Stomach (tissue), 9 donors: ENCODE measurements around the gene PCNX1. TPM values are rescaled to one million over a fixed set of nuclear protein-coding genes. Genes with fewer than 3 reads are reported as not detected.

Source experiments
- DNase-seq, 2 donors: peaks; one replicate each; pipeline versions ENCODE4 v3.0.0 to v3.0.0-alpha.2; 2013 to 2019
- H3K27ac ChIP-seq, 5 donors: fragments of 200-600 bp in 4 of 5; sonication (generic) in 4 of 5; one replicate each; pipeline ENCODE4 v1.5.1; 2013 to 2019; ENCODE audit warnings: mild to moderate bottlenecking in 1 of 5, moderate library complexity in 1 of 5
- H3K27me3 ChIP-seq, 3 donors: fragments of 200-600 bp; sonication (generic); one replicate each; pipeline ENCODE4 v1.5.1; 2017 to 2019; ENCODE audit warnings: mixed run types in 1 of 3
- H3K36me3 ChIP-seq, 4 donors: fragments of 200-600 bp; sonication (generic); 1 replicate in 3 of 4; 2 replicates in 1 of 4; pipeline ENCODE4 v1.5.1; 2016 to 2019
- H3K4me1 ChIP-seq, 4 donors: fragments of 200-600 bp; sonication (generic); one replicate each; pipeline ENCODE4 v1.5.1; 2016 to 2019
- H3K4me3 ChIP-seq, 4 donors: fragments of 200-600 bp; sonication (generic) in 3 of 4; one replicate each; pipeline ENCODE4 v1.5.1; 2016 to 2019; ENCODE audit warnings: mild to moderate bottlenecking in 1 of 4
- H3K9me3 ChIP-seq, 4 donors: fragments of 200-600 bp; sonication (generic); one replicate each; pipeline ENCODE4 v1.5.1; 2016 to 2019
- EP300 ChIP-seq: sonication (generic); formaldehyde crosslinking; IDR thresholded peaks from one replicate; pipeline ENCODE4 v1.6.1; 2017; ENCODE audit warnings: antibody characterized with exemption
- POLR2A ChIP-seq, 4 donors: fragments of 450-650 bp; IDR thresholded peaks; one replicate each; pipeline ENCODE4 v1.6.1; 2016; ENCODE audit warnings: antibody characterized with exemption in 4 of 4, control low read depth in 2 of 4, mild to moderate bottlenecking in 1 of 4, moderate library complexity in 1 of 4
- POLR2AphosphoS5 ChIP-seq, 3 donors: sonication (generic); formaldehyde crosslinking; IDR thresholded peaks; one replicate each; pipeline ENCODE4 v1.6.1; 2016; ENCODE audit warnings: antibody characterized with exemption in 3 of 3
- WGBS, 5 donors: extraction: QIAGEN DNeasy Blood & Tissue Kit in 3 of 5; methylation state at CpG; one replicate each; pipeline versions ENCODE4 v1.1.5 to v1.1.7; 2013 to 2018; 5-methylcytosine and 5-hydroxymethylcytosine counted together
- intact Hi-C: fragments of 100-400 bp; cut with DNase I; formaldehyde crosslinking; loops from one replicate; pipeline ENCODE4 v1.15.1; 2023; ENCODE audit warnings: low total_unique reads
- polyA plus RNA-seq, 3 donors: library from polyadenylated mRNA; stranded (reverse); fragments of 200-250 nt; gene quantifications; one replicate each; pipeline ENCODE4 v1.2.3, GENCODE V29; 2013
- total RNA-seq, 5 donors: library from RNA; depleted of rRNA; stranded (reverse); fragments of >200 nt; gene quantifications; one replicate each; pipeline versions ENCODE4 v1.1.0 to v1.2.3, GENCODE V29; 2014 to 2016
- TF ChIP-seq, protein P1 (sequence below), 7 experiments: fragments of 450-650 bp in 4 of 7; fragments of 200-600 bp in 3 of 7; sonication (generic) in 3 of 7; IDR thresholded peaks; one replicate each; pipeline ENCODE4 v1.5.1; 2016 to 2019; ENCODE audit warnings: antibody characterized with exemption in 7 of 7, control low read depth in 2 of 7, mild to moderate bottlenecking in 1 of 7
- donor health status: healthy with polysubstance abuse.
- donor health status: Bipolar disorder and iron deficiency.
- donor health status: healthy.

The PCNX1 gene
- total and polyA plus RNA-seq, 8 donors, result 2.3 to 198 (median 43.6) TPM

DNA sequence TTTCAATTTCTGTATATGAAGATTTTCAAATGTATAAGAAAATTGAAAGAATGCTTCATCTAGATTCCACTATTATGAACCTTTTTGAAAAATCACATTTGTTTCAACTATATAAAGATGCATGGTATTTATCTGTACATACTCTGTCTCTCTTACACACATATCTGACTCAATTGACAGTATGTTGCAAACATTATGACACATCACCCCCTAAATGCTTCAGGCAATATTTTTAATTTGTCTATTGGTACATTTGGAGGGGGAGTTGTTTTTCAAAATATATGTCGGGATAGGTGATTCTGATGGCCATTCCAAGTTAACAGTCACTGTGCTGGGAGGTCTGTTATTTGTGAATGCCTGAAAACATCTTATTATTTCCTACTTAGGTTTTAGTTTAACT, 14.4 kb downstream of the PCNX1 start:
- no peaks in the 10 kb centered on the region for H3K9me3 ChIP-seq
- 84 to 96% (median 93%) methylated on average over 1 of the region's 1 CpG for WGBS, 5 donors
- intact Hi-C loops, result no loop called here
- H3K27ac ChIP-seq, result no peak overlapping the region
- TF ChIP-seq, protein P1, sequence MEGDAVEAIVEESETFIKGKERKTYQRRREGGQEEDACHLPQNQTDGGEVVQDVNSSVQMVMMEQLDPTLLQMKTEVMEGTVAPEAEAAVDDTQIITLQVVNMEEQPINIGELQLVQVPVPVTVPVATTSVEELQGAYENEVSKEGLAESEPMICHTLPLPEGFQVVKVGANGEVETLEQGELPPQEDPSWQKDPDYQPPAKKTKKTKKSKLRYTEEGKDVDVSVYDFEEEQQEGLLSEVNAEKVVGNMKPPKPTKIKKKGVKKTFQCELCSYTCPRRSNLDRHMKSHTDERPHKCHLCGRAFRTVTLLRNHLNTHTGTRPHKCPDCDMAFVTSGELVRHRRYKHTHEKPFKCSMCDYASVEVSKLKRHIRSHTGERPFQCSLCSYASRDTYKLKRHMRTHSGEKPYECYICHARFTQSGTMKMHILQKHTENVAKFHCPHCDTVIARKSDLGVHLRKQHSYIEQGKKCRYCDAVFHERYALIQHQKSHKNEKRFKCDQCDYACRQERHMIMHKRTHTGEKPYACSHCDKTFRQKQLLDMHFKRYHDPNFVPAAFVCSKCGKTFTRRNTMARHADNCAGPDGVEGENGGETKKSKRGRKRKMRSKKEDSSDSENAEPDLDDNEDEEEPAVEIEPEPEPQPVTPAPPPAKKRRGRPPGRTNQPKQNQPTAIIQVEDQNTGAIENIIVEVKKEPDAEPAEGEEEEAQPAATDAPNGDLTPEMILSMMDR (IDR thresholded peaks at IDR 0.05), result no peak
- no peak for TF ChIP-seq POLR2A (IDR thresholded peaks at IDR 0.05)
- no peak for TF ChIP-seq POLR2AphosphoS5 (IDR thresholded peaks at IDR 0.05)
- TF ChIP-seq EP300, result no peak
- peaks cover 0 to 66% (median 24%) of the 10 kb centered on the region in 4 donors for H3K4me1 ChIP-seq
- H3K27me3 ChIP-seq, result no peaks in the 10 kb centered on the region
- DNase-seq, result no peak
- no peak overlapping the region for H3K4me3 ChIP-seq
- H3K36me3 ChIP-seq, result no peaks in the 10 kb centered on the region

DNA sequence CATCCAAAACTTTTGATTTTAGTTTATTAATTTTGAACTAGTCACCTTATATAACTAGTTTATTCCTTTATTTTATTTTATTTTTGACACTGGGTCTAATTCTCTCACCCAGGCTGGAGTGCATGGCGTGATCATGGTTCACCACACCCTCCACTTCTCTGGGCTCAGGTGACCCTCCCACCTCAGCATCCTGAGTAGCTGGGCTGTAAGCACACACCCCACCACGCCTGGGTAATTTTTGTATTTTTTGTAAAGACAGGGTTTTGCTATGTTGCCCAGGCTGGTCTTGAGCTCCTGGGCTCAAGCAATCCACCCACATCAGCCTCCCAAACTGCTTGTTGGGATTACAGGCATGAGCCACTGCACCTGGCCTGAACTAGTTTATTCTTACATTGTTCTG, 17.3 kb downstream of the PCNX1 start:
- intact Hi-C loops, result no loop called here
- no peaks in the 10 kb centered on the region for H3K36me3 ChIP-seq
- peaks cover 0 to 58% (median 29%) of the 10 kb centered on the region in 4 donors for H3K4me1 ChIP-seq
- H3K4me3 ChIP-seq, result no peak overlapping the region
- no peak overlapping the region for H3K27ac ChIP-seq
- no peaks in the 10 kb centered on the region for H3K27me3 ChIP-seq
- no peak for DNase-seq
- TF ChIP-seq POLR2AphosphoS5 (IDR thresholded peaks at IDR 0.05) (no peak), EP300 (no peak), POLR2A (IDR thresholded peaks at IDR 0.05) (no peak)
- TF ChIP-seq, protein P1 (IDR thresholded peaks at IDR 0.05), result no peak
- H3K9me3 ChIP-seq, result no peaks in the 10 kb centered on the region
- 64 to 85% (median 79%) methylated on average over 2 of the region's 2 CpGs for WGBS, 5 donors

DNA sequence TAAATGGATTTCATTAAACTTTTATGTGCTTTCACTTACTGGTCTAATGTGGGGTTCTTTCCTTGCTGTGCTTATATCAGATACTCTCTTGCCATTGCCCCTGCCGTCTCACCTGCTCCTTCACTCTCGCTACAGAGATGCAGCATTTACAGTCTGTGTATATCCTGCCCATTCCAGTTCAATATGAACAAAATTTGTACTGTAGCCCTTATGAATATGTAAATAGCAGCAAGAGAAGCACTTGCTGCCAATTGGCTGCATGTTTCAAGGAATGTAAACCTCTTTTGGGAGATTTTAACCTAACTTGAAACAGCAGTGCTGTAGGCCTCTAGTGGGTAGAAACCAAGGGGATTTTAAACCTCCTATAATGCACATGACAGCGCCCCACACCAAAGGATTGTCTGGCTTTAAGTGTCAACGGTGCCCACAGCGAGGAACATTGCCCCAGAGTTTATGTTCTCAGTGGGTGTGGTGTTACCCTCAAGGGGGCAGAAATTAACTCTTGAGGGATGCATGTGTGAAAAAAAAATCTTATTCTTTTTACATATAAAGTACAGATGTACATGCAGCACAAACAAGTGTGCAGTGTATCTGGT, 19.1 kb downstream of the PCNX1 start:
- no peak overlapping the region for H3K27ac ChIP-seq
- no peak overlapping the region for H3K4me3 ChIP-seq

DNA sequence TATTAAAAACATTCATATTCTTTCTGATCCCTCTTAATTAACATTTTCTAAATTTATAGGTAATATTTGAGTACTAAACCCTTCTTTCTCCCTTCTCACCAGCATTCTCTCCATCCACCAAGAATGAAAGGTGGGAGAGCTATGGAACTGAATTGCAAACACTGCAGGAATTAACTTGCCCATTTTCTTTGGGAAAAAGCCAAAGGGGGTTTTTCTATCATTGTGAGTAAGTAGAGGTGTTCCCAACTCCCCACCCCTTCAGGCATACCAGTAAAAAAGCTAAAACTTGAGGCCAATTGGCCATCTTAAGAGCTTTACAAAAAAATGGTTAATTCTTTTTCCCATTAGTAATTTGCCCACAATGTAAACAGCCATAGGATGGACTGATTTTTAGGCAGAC, 23.7 kb downstream of the PCNX1 start:
- DNase-seq, result no peak
- no peak overlapping the region for H3K27ac ChIP-seq
- intact Hi-C loops, result no loop called here
- no peaks in the 10 kb centered on the region for H3K27me3 ChIP-seq
- H3K36me3 ChIP-seq, result no peaks in the 10 kb centered on the region
- H3K9me3 ChIP-seq, result no peaks in the 10 kb centered on the region
- H3K4me3 ChIP-seq, result no peak overlapping the region
- H3K4me1 ChIP-seq, result peaks cover 7 to 77% (median 39%) of the 10 kb centered on the region in 4 donors
- TF ChIP-seq EP300 (no peak), POLR2A (IDR thresholded peaks at IDR 0.05) (no peak), POLR2AphosphoS5 (IDR thresholded peaks at IDR 0.05) (no peak)
- TF ChIP-seq, protein P1 (IDR thresholded peaks at IDR 0.05), result no peak

More for the DNA sequence above, 19.1 kb downstream of the PCNX1 start:
- intact Hi-C loops, result no loop called here
- peaks cover 0 to 56% (median 25%) of the 10 kb centered on the region in 4 donors for H3K4me1 ChIP-seq
- H3K36me3 ChIP-seq, result no peaks in the 10 kb centered on the region
- DNase-seq, result no peak
- H3K9me3 ChIP-seq, result no peaks in the 10 kb centered on the region
- WGBS, 5 donors, result 64 to 75% (median 71%) methylated on average over 5 of the region's 5 CpGs
- TF ChIP-seq, protein P1 (IDR thresholded peaks at IDR 0.05), result no peak
- no peak for TF ChIP-seq POLR2AphosphoS5 (IDR thresholded peaks at IDR 0.05)
- no peak for TF ChIP-seq POLR2A (IDR thresholded peaks at IDR 0.05)
- TF ChIP-seq EP300, result no peak
- H3K27me3 ChIP-seq, result no peaks in the 10 kb centered on the region
